Measurements from ENCODE around the gene LITAFD.

The LITAFD gene

DNA sequence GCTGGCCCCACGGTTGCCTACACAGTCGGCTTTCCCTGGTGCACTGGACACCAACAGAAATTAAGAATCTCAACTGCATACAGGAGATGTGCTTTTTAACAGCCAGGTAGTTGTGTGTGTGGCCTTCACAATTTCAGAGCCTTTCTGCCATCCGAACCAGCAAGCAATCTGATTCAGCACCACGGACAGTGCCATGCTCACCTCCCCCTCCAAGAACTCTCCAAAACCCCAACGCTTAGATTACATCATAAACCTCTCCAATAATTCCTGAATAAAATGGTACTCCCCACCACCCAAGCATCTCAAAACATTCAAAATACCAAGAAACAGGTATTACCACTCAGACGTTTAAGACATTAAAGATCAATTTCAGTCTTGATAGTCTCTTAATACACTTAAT is 49.7 kb downstream of the LITAFD start:
- CTCF ChIA-PET: interaction anchor here (2.0 kb wide), 1 partner anchor 52 kb away, joined by 7 read pairs; no protein-coding TSS in a partner anchor
- POLR2A ChIA-PET: no interaction called here
- TF ChIP-seq, protein P1, sequence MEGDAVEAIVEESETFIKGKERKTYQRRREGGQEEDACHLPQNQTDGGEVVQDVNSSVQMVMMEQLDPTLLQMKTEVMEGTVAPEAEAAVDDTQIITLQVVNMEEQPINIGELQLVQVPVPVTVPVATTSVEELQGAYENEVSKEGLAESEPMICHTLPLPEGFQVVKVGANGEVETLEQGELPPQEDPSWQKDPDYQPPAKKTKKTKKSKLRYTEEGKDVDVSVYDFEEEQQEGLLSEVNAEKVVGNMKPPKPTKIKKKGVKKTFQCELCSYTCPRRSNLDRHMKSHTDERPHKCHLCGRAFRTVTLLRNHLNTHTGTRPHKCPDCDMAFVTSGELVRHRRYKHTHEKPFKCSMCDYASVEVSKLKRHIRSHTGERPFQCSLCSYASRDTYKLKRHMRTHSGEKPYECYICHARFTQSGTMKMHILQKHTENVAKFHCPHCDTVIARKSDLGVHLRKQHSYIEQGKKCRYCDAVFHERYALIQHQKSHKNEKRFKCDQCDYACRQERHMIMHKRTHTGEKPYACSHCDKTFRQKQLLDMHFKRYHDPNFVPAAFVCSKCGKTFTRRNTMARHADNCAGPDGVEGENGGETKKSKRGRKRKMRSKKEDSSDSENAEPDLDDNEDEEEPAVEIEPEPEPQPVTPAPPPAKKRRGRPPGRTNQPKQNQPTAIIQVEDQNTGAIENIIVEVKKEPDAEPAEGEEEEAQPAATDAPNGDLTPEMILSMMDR (IDR thresholded peaks at IDR 0.05; ENCODE audit: insufficient read depth, low read length, missing control alignments): no peak
- no peak for DNase-seq (ENCODE audit: low read depth, low spot score)
- H3K4me3 ChIP-seq (ENCODE audit: low read depth, low read length): no peak overlapping the region

DNA sequence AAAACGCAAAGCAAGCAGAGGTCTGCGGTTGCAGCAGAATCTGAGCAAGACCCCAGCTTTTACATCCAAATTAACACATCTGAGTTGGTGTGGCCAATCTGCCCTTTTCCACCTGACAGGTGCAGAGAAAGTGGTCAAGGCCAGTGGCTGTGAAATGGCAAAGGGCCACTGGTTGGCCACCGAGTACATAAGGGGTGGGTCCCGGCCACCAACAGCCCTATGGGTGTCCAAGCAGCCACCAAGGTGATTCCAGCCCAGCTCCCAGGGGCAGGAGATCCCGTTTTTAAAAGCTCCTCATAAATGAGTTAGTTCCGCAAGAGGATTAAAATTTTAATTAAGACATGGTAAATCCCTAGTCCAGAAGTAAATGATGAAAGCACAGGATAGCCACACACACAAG is 52.5 kb downstream of the LITAFD start:
- CTCF ChIA-PET: interaction anchor here (0.5 to 4.9 kb wide), 8 partner anchors 8 to 200 kb away, joined by 3 to 26 read pairs (median 3); no protein-coding TSS in a partner anchor
- DNase-seq (ENCODE audit: low read depth, low spot score): no peak

More for the DNA sequence above, 52.5 kb downstream of the LITAFD start:
- TF ChIP-seq, protein P1 (IDR thresholded peaks at IDR 0.05; ENCODE audit: insufficient read depth, low read length, missing control alignments): no peak
- POLR2A ChIA-PET: no interaction called here
- H3K4me3 ChIP-seq (ENCODE audit: low read depth, low read length): no peak overlapping the region
